GM23248 (cell line): ENCODE data around the gene SPDYE1.

Experiments
- EZH2 ChIP-seq: fragments of 200-600 bp; sonication (generic); IDR thresholded peaks from 2 replicates; pipeline ENCODE4 v1.6.1; 2018; ENCODE audit warnings: antibody characterized with exemption, mild to moderate bottlenecking; ENCODE audit not compliant: insufficient read depth, poor library complexity, severe bottlenecking
- EZH2phosphoT487 ChIP-seq: fragments of 200-600 bp; sonication (generic); IDR thresholded peaks from 2 replicates; pipeline ENCODE4 v1.6.1; 2018; ENCODE audit warnings: antibody characterized with exemption, moderate library complexity, mild to moderate bottlenecking, low read depth; ENCODE audit not compliant: insufficient read depth

- TF ChIP-seq EZH2phosphoT487, result no peak
- TF ChIP-seq EZH2, result no peak
Observed at GRCh38 chr7:44057849-44058758, 60.4 kb downstream of the SPDYE1 start.
